ENCODE measurements around the gene MRPL11.

The MRPL11 gene

DNA sequence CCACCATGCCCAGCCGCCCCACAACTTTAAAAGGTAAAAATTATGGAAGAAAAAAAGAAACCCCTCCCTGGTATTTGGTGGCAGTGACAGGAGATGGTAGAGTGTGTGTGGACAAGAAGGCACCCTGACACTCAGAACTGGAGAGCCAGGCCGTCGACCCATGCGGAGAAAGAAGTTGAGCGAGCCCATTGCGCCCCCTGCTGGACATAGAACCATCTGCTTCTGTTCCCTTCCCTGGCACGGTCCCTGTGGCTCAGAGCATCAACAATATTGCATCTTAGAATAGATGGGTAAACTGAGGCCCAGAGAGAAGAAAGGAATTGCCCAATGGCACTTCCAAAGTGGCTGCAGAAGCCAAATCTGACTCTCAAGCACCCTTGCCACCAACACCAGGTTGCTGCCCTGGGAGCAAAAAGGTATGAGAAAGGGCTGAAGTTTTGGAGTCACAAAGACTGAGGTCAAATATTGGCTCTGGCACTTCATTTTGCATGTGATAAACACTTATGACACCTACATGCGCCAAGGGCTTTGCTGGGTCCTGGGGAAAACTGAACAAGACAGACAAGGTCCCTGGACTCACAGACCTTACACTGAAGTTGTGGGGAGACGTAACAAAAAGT lies 8.6 kb downstream of the MRPL11 start:
- Histone ChIP-seq H3K9me3 (replicated peaks in 1 of 11) (no peaks in the 10 kb centered on the region), H3K4me2 (no peak overlapping the region), H3K27ac (no peak overlapping the region), H3K36me3 (peaks cover 4 to 33% (median 23%) of the 10 kb centered on the region in 11 experiments; a peak in 21 of 22 replicates), H3K27me3 (peaks cover 0 to 5% (median 4%) of the 10 kb centered on the region in 11 experiments; a peak in 11 of 22 replicates), H3K4me1 (peaks cover 0 to 10% (median 2%) of the 10 kb centered on the region in 10 experiments; a peak in 6 of 20 replicates), H4K20me1 (peaks cover 0 to 18% (median under 1%) of the 10 kb centered on the region in 11 experiments; a peak in 7 of 22 replicates), H3K4me3 (no peak overlapping the region), H3K9ac (no peak overlapping the region)
- TF ChIP-seq Cebpa-rat (IDR thresholded peaks at IDR 0.05) = no peak

DNA sequence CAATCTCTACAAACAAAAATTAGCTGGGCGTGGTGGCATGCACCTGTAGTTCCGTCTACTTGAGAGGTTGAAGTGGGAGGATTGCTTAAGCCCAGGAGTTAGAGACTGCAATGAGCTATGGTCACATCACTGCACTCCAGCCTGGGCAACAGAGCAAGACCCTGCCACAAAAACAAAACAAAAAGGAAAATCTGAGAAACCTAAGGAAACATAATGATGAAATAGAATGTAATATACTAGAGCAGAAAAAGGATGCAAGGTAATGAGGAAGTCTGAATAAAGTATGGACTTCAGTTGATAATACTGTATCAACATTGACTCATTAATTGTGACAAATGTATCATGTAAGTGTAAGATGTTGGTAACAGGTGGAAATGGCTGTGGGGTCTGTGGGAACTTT lies 9.7 kb downstream of the MRPL11 start:
- H3K27ac ChIP-seq = no peak overlapping the region
- H3K4me2 ChIP-seq = no peak overlapping the region
- H3K27me3 ChIP-seq = peaks cover 8 to 17% (median 15%) of the 10 kb centered on the region in 11 experiments
- H3K4me1 ChIP-seq = peaks cover 0 to 10% (median 2%) of the 10 kb centered on the region in 10 experiments; a peak in 6 of 20 replicates
- H3K9ac ChIP-seq = no peak overlapping the region
- peaks cover 0 to 23% (median 15%) of the 10 kb centered on the region in 11 experiments; a peak in 13 of 22 replicates for H3K36me3 ChIP-seq
- peaks cover 0 to 30% (median 7%) of the 10 kb centered on the region in 11 experiments; a peak in 11 of 22 replicates for H4K20me1 ChIP-seq
- no peak for TF ChIP-seq Cebpa-rat (IDR thresholded peaks at IDR 0.05)
- H3K4me3 ChIP-seq = no peak overlapping the region
- H3K9me3 ChIP-seq (replicated peaks in 1 of 11) = no peaks in the 10 kb centered on the region

DNA sequence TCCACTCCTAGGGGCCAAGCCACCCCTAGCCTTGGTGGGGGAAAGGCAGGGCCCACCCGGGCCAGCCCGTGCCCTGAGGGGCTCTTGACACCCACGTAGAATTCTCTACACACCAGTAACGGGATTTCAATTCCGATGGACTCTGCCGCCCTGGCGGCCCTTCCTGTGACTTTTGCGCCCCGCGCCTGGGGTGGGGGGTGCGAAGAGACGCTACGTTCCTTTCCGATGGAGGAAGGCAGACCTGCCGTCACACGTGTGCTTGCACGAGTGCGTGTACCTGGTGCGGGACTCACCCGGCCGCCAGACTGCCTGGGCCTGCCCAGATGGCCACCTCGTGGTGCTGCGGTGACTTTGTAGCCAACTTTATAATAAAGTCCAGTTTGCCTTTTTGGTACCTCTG lies 12.3 kb downstream of the MRPL11 start:
- Histone ChIP-seq H3K9me3 (replicated peaks in 1 of 11) (peaks cover 0 to 11% (median 0%) of the 10 kb centered on the region in 11 experiments; a peak in 5 of 22 replicates), H3K4me2 (no peak overlapping the region), H3K36me3 (peaks cover 0 to under 1% (median 0%) of the 10 kb centered on the region in 11 experiments; a peak in 1 of 22 replicates), H4K20me1 (peaks cover 0 to 40% (median 7%) of the 10 kb centered on the region in 11 experiments; a peak in 11 of 22 replicates), H3K4me1 (no peaks in the 10 kb centered on the region), H3K9ac (no peak overlapping the region), H3K4me3 (no peak overlapping the region), H3K27ac (no peak overlapping the region), H3K27me3 (peaks cover 26 to 42% (median 37%) of the 10 kb centered on the region in 11 experiments)
- TF ChIP-seq Cebpa-rat (IDR thresholded peaks at IDR 0.05) = no peak

DNA sequence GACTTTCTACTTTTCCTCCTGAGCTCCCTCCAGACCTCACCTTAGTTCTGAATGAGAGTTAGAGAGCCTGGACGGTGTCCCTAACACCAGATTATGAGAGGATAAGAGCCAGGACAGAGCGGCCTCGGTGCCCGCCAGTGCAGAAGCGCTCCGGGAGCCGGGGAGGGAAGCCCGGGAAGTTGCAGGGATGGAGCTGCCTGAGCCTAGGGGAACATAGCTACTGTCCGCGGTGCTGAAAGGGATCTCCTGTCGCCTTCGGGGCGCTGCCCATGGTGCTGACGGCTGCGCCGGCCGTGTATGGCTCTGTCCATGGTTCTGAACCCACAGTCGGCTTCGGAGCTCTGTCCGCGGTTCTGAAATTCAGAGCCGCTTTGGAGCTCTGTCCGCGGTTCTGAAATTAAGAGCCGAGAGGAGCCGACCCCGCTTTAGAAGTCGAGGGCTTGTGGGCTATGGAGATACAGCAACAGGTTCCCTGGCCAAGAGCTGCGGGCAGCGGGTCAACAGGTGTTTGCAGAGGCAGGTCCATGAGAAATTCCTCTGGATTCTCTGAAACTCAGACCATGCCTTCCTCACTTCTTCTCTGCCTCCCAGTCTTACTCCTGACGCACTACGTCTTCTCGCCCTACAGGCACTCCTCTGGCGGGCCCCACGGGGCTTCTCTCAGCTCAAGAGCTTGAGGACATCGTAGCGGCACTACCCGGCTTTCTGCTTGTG lies 17.0 kb downstream of the MRPL11 start:
- Histone ChIP-seq H3K27ac (no peak overlapping the region), H3K4me1 (peaks cover 8 to 15% (median 11%) of the 10 kb centered on the region in 10 experiments; a peak in 18 of 20 replicates), H3K27me3 (peaks cover 61 to 88% (median 84%) of the 10 kb centered on the region in 11 experiments), H4K20me1 (peaks cover 0 to 68% (median 13%) of the 10 kb centered on the region in 11 experiments; a peak in 14 of 22 replicates), H3K9me3 (replicated peaks in 1 of 11) (peaks cover 0 to 24% (median 0%) of the 10 kb centered on the region in 11 experiments; a peak in 6 of 22 replicates), H3K4me2 (no peak overlapping the region), H3K36me3 (no peaks in the 10 kb centered on the region), H3K9ac (no peak overlapping the region), H3K4me3 (no peak overlapping the region)
- TF ChIP-seq Cebpa-rat (IDR thresholded peaks at IDR 0.05) = no peak

DNA sequence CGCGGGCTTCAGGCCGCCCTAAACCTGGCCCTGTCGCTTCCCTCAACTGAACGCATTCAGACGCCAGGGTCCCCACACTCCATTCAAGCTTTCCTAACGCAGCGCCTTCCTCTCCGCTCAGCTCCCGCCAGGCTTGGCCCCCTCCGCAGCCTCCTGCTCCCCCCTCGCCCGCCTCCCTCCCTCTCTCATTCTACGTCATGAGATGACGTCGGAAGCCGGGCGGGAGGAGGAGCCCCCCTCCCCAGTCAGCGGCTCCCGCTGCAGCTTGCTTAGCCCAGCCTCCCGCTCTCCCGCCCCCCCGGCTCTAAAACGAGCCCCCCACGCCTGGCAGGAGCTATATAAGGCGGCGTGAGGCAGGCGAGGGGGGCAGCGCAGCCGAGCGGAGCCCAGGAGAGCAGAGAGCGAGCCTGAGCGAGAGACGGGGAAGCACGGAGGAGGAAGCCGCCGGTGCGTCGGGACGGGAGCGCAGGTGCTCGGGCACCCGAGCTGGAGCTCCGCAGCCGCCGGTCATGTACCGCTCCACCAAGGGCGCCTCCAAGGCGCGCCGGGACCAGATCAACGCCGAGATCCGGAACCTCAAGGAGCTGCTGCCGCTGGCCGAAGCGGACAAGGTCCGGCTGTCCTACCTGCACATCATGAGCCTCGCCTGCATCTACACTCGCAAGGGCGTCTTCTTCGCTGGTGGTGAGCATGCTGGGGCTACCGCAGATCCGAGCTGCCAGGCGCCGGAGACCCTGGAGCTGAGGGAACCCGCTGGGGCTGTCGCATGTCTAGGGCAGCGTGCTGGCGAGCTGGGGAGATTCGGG lies 17.8 kb downstream of the MRPL11 start, which contains the start of gene NPAS4:
Gene NPAS4 (plus strand): TSS at position 365 of the 806 bp plus-strand sequence. CDS start 145 bp downstream, at position 510.
- Histone ChIP-seq H3K9ac (no peak within 1 kb of the TSS), H3K4me2 (no peak within 1 kb of the TSS), H3K27me3 (peaks cover 69 to 96% (median 92%) of the 10 kb centered on the region in 11 experiments), H3K27ac (no peak within 1 kb of the TSS), H3K4me1 (peaks cover 8 to 15% (median 11%) of the 10 kb centered on the region in 10 experiments; a peak in 18 of 20 replicates), H4K20me1 (peaks cover 0 to 69% (median 8%) of the 10 kb centered on the region in 11 experiments; a peak in 14 of 22 replicates), H3K4me3 (no peak within 1 kb of the TSS), H3K36me3 (no peaks in the 10 kb centered on the region), H3K9me3 (replicated peaks in 1 of 11) (peaks cover 0 to 24% (median 0%) of the 10 kb centered on the region in 11 experiments; a peak in 6 of 22 replicates)
- no peak for TF ChIP-seq Cebpa-rat (IDR thresholded peaks at IDR 0.05)

DNA sequence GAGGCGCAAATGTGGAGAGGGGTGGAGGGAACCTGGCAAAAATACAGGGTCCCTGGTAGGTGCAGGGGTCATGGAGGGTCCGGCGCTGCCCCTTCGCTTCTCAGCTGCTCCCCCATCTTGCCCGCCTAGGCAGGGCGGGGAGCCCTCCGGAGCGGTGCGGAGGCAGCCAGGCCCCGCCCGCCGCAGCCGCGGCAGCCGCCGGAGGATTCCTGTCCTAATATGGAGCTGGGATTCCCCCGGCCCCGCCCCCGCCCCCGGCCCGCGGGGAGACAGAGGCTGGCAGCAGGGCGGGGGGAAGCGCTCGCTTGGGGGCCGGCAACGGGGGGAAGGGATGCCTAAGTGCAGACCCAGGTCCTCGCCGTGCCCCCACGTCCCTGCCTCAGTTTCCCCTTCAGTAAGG lies 18.8 kb downstream of the MRPL11 start:
- no peak overlapping the region for H3K4me2 ChIP-seq
- H3K9ac ChIP-seq = no peak overlapping the region
- TF ChIP-seq Cebpa-rat (IDR thresholded peaks at IDR 0.05) = no peak
- peaks cover 0 to 24% (median 0%) of the 10 kb centered on the region in 11 experiments; a peak in 6 of 22 replicates for H3K9me3 ChIP-seq (replicated peaks in 1 of 11)
- H3K27me3 ChIP-seq = peaks cover 78 to 99% (median 97%) of the 10 kb centered on the region in 11 experiments
- peaks cover 8 to 15% (median 11%) of the 10 kb centered on the region in 10 experiments; a peak in 18 of 20 replicates for H3K4me1 ChIP-seq
- peaks cover 0 to 62% (median 8%) of the 10 kb centered on the region in 11 experiments; a peak in 14 of 22 replicates for H4K20me1 ChIP-seq
- no peak overlapping the region for H3K4me3 ChIP-seq
- H3K27ac ChIP-seq = no peak overlapping the region
- no peaks in the 10 kb centered on the region for H3K36me3 ChIP-seq

DNA sequence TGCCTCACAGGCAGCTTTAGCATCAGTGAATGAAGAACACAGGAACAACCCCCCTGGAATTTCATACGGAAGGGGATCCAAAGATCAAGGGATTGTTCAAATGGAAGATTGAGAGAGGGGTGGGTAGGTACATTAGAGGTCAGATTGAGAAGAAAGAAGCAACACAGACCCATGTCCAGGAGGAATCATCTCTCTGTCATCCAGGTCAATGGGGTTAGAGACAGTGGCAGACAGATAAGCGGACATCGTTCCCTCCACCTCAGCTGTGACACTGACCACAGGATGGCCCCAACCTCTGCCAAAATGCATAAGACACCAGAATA lies 19.7 kb downstream of the MRPL11 start:
- Histone ChIP-seq H3K36me3 (no peaks in the 10 kb centered on the region), H3K27me3 (peaks cover 78 to 99% (median 97%) of the 10 kb centered on the region in 11 experiments), H3K4me1 (peaks cover 8 to 15% (median 11%) of the 10 kb centered on the region in 10 experiments; a peak in 18 of 20 replicates), H3K4me3 (no peak overlapping the region), H3K4me2 (peak overlapping the region in 1 of 11 experiments; percentile 82; a peak in 3 of 22 replicates), H3K27ac (no peak overlapping the region), H4K20me1 (peaks cover 0 to 56% (median 8%) of the 10 kb centered on the region in 11 experiments; a peak in 13 of 22 replicates), H3K9ac (no peak overlapping the region), H3K9me3 (replicated peaks in 1 of 11) (peaks cover 0 to 24% (median 0%) of the 10 kb centered on the region in 11 experiments; a peak in 6 of 22 replicates)
- no peak for TF ChIP-seq Cebpa-rat (IDR thresholded peaks at IDR 0.05)
